ENCODE results near the gene PEX14.

DNA sequence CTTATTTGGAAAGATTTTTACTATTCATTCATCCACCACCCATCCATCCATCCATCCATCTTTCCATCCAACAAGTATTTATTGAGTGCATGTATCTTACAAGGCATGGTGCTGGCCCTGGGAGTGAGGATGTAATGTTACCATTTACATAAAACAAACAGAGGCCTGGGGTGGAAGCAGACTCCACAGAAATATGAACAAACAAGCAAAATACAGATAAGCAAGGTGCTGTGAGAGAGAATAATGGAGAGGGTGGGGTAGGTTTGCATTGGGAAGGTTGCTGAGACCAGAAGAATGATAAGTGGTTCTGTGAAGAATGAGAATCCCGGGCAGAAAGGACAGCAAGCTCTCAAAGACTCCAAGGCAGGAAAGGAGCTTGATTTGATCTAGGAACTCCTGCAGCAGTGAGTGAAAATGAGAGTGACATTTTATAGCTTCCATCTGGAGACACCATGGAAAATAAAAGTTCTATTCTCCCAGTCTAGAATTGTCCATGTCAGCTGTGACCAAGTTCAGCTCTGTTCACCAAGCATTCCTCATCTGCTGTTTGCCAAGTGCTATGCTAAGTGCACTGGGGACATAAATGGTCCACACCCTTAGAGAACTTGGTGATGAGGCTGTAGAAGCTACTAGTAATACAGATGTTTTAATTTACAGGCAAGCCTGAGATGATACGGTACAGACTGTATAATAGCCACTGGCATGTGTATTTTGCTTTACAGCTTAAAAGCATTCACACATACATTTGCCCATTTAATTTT lies 75.3 kb downstream of the PEX14 start:
- TF ChIP-seq POLR2A (IDR thresholded peaks at IDR 0.05): no peak
- TF ChIP-seq, protein P1, sequence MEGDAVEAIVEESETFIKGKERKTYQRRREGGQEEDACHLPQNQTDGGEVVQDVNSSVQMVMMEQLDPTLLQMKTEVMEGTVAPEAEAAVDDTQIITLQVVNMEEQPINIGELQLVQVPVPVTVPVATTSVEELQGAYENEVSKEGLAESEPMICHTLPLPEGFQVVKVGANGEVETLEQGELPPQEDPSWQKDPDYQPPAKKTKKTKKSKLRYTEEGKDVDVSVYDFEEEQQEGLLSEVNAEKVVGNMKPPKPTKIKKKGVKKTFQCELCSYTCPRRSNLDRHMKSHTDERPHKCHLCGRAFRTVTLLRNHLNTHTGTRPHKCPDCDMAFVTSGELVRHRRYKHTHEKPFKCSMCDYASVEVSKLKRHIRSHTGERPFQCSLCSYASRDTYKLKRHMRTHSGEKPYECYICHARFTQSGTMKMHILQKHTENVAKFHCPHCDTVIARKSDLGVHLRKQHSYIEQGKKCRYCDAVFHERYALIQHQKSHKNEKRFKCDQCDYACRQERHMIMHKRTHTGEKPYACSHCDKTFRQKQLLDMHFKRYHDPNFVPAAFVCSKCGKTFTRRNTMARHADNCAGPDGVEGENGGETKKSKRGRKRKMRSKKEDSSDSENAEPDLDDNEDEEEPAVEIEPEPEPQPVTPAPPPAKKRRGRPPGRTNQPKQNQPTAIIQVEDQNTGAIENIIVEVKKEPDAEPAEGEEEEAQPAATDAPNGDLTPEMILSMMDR (IDR thresholded peaks at IDR 0.05): no peak
